Activated CD4-positive, alpha-beta memory T cell treated with anti-CD3 and anti-CD28 coated beads for 36 hours (primary cell): ENCODE results near the gene SGCD. TPM values are rescaled to one million over a fixed set of nuclear protein-coding genes. Genes with fewer than 3 reads are reported as not detected.

Experiments
- CTCF ChIA-PET: fragments of 350-600 bp; sonication (Branson Sonifier 250); formaldehyde crosslinking; loops from one replicate; lab custom pipeline; 2021; ENCODE audit warnings: antibody characterized with exemption, inconsistent platforms; lab: Charles Lee
- POLR2A ChIA-PET: fragments of 350-600 bp; sonication (Branson Sonifier 250); formaldehyde crosslinking; loops from one replicate; lab custom pipeline; 2021; ENCODE audit warnings: antibody characterized with exemption; lab: Charles Lee
- DNase-seq: peaks from one replicate; pipeline ENCODE4 v3.0.0-alpha.2; 2020
- H3K27ac Mint-ChIP-seq: one replicate; pipeline ENCODE4 v1.8.0; 2021; ENCODE audit warnings: mixed read lengths
- H3K27me3 Mint-ChIP-seq: one replicate; pipeline ENCODE4 v1.8.0; 2021; ENCODE audit warnings: mixed read lengths
- H3K36me3 Mint-ChIP-seq: one replicate; pipeline ENCODE4 v1.8.0; 2021; ENCODE audit warnings: mixed read lengths
- H3K4me1 Mint-ChIP-seq: one replicate; pipeline ENCODE4 v1.8.0; 2021; ENCODE audit warnings: low read depth, mixed read lengths
- H3K4me3 Mint-ChIP-seq: one replicate; pipeline ENCODE4 v1.8.0; 2021; ENCODE audit warnings: mild to moderate bottlenecking, mixed read lengths
- H3K9me3 Mint-ChIP-seq: one replicate; pipeline ENCODE4 v1.8.0; 2021; ENCODE audit warnings: mixed read lengths
- intact Hi-C: fragments of 100-400 bp; cut with micrococcal nuclease; formaldehyde crosslinking; loops from one replicate; pipeline ENCODE4 v1.15.1; 2023
- total RNA-seq, 2 experiments: library from RNA; stranded (reverse); gene quantifications; one replicate each; pipeline ENCODE4 v1.2.3, GENCODE V29; 2021

SGCD gene
- total RNA-seq, 2 experiments from 2014 or later = not detected

GRCh38 chr5:156529892-156530291 is 202.9 kb downstream of the SGCD start:
- intact Hi-C loops = no loop called here
- ChIA-PET CTCF (no interaction called here), POLR2A (no interaction called here)
- no peak for DNase-seq
- H3K27ac Mint-ChIP-seq = no peak overlapping the region
- H3K9me3 Mint-ChIP-seq = no peaks in the 10 kb centered on the region
- no peaks in the 10 kb centered on the region for H3K36me3 Mint-ChIP-seq
- H3K27me3 Mint-ChIP-seq = peaks cover 3% of the 10 kb centered on the region
- H3K4me3 Mint-ChIP-seq = no peak overlapping the region
- no peaks in the 10 kb centered on the region for H3K4me1 Mint-ChIP-seq

DNA sequence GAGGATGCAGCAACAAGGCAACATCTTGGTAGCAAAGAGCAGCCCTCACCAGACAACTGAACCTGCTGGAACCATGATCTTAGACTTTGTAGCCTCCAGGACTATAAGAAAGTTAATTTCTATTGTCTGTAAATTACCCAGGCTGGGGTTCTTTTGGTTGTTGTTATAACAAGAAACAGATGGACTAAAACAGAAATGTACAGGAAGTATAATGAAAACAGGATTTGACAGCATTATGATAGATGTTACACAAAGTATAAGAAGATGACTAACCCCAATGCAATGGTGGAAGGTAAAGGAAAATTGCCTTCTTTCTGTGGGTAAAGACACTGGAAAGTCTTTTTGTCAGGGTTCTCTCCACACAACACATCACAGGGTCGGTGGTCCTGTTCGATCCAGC is 204.2 kb downstream of the SGCD start:
- no peaks in the 10 kb centered on the region for H3K36me3 Mint-ChIP-seq
- no peaks in the 10 kb centered on the region for H3K9me3 Mint-ChIP-seq
- intact Hi-C loops = no loop called here
- no peaks in the 10 kb centered on the region for H3K4me1 Mint-ChIP-seq
- CTCF ChIA-PET = no interaction called here
- no peak overlapping the region for H3K27ac Mint-ChIP-seq
- no peak for DNase-seq
- POLR2A ChIA-PET = no interaction called here
- no peak overlapping the region for H3K4me3 Mint-ChIP-seq
- H3K27me3 Mint-ChIP-seq = peaks cover 3% of the 10 kb centered on the region

DNA sequence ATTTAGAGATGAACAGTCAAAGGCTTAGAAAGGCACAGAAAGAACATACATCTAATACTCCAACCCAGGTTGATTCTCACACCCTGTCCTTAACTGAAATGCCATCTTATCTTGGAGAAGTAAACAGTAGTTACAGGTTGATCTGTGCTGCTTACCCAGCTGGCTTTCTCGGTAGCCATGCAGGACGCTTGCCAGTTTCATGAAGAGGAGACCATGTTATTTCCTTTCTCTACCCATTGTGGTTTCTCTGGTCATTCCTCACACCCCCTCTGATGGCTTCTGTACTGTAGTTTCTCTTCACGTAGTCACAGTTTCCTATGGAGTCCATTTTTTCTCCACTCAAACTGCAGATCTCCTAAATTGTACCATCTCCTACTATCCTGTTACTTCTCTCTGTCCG is 206.0 kb downstream of the SGCD start:
- DNase-seq = no peak
- CTCF ChIA-PET = no interaction called here
- no peak overlapping the region for H3K4me3 Mint-ChIP-seq
- no peak overlapping the region for H3K27ac Mint-ChIP-seq
- POLR2A ChIA-PET = no interaction called here
- H3K4me1 Mint-ChIP-seq = no peaks in the 10 kb centered on the region
- peaks cover 5% of the 10 kb centered on the region for H3K27me3 Mint-ChIP-seq
- intact Hi-C loops = no loop called here
- no peaks in the 10 kb centered on the region for H3K36me3 Mint-ChIP-seq
- H3K9me3 Mint-ChIP-seq = no peaks in the 10 kb centered on the region

GRCh38 chr5:156534085-156534484 is 207.1 kb downstream of the SGCD start:
- H3K9me3 Mint-ChIP-seq = no peaks in the 10 kb centered on the region
- no peaks in the 10 kb centered on the region for H3K36me3 Mint-ChIP-seq
- CTCF ChIA-PET = no interaction called here
- intact Hi-C loops = no loop called here
- no peak for DNase-seq
- POLR2A ChIA-PET = no interaction called here
- H3K27ac Mint-ChIP-seq = no peak overlapping the region
- H3K4me1 Mint-ChIP-seq = no peaks in the 10 kb centered on the region
- H3K4me3 Mint-ChIP-seq = no peak overlapping the region
- H3K27me3 Mint-ChIP-seq = peaks cover 3% of the 10 kb centered on the region

DNA sequence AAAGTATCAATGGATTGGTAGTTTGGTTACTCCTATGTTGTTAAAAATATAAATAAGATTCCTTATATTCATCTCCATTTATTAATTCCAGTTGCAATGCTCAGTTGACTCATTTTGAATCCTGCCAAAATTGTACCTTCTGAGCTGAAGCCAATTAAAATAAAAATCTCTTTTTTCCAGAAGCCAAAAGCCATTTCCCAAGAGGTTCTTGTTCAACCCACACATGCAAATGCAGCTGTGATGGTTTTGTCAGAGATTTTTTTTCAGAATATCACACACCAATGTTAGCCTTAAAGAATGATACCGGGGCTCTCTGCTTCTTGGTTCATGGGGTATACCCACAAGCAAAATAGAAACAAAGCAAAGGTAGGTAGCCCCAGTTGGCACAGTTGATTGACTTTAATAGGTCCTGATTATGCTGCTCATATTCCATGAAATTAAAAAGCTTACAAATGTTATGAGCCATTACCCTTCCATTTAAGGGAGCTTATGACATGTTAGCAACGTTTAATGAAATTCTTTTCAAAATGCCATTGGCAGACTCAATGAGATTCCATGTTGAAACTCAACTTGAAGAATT is 208.0 kb downstream of the SGCD start:
- DNase-seq = no peak
- Mint-ChIP-seq H3K4me1 (no peaks in the 10 kb centered on the region), H3K9me3 (no peaks in the 10 kb centered on the region), H3K27me3 (peaks cover 3% of the 10 kb centered on the region), H3K4me3 (no peak overlapping the region), H3K36me3 (no peaks in the 10 kb centered on the region), H3K27ac (no peak overlapping the region)
- ChIA-PET CTCF (no interaction called here), POLR2A (no interaction called here)
- intact Hi-C loops = no loop called here

GRCh38 chr5:156540491-156540890 is 213.5 kb downstream of the SGCD start:
- peaks cover 2% of the 10 kb centered on the region for H3K27me3 Mint-ChIP-seq
- H3K4me1 Mint-ChIP-seq = no peaks in the 10 kb centered on the region
- intact Hi-C loops = no loop called here
- no peaks in the 10 kb centered on the region for H3K9me3 Mint-ChIP-seq
- POLR2A ChIA-PET = no interaction called here
- no peak overlapping the region for H3K4me3 Mint-ChIP-seq
- CTCF ChIA-PET = no interaction called here
- H3K27ac Mint-ChIP-seq = no peak overlapping the region
- H3K36me3 Mint-ChIP-seq = no peaks in the 10 kb centered on the region
- DNase-seq = no peak

GRCh38 chr5:156541582-156541981 is 214.6 kb downstream of the SGCD start:
- Mint-ChIP-seq H3K36me3 (no peaks in the 10 kb centered on the region), H3K4me1 (no peaks in the 10 kb centered on the region), H3K9me3 (no peaks in the 10 kb centered on the region), H3K4me3 (no peak overlapping the region), H3K27ac (no peak overlapping the region), H3K27me3 (peaks cover 2% of the 10 kb centered on the region)
- POLR2A ChIA-PET = no interaction called here
- CTCF ChIA-PET = no interaction called here
- DNase-seq = no peak
- intact Hi-C loops = no loop called here

DNA sequence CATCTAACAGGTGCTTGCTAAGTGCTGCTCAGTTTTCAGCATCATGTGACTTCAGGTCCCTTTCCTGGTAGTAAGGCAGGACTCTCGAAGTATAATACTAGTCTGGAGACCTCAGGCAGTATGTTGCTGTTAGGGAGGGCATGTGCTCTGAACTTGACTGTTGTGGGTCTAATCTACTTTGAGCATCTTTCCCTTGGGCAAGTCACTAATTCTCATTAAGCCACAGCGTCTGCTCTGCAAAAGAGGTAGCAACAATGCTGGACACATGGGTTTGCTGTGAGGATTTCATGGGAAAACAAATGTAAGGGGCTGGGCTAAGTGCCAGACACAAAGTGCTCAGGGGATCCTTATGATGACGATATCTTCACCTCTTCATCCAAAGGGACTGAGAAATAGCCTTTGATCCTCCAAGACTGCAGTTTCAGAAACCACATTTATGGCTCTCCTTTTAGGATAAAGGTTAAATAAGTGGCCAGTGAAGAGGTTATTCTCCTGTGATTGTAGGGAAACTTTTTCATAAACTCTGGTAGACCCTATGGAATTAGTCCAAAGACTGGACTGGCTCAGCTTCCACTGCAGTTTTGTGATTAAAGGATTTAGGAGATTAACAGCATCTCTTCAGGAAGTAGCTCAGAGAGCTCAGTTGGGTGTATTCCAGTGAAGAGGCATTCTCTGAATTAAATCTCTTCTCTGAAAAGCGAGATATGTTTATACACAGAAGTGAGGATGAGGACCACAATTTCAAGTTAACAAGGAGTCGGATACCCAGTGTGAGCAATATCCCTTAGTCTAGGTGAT is 216.6 kb downstream of the SGCD start:
- Mint-ChIP-seq H3K36me3 (no peaks in the 10 kb centered on the region), H3K27ac (no peak overlapping the region), H3K4me1 (no peaks in the 10 kb centered on the region), H3K4me3 (no peak overlapping the region), H3K9me3 (no peaks in the 10 kb centered on the region), H3K27me3 (peaks cover 2% of the 10 kb centered on the region)
- no peak for DNase-seq
- CTCF ChIA-PET = no interaction called here
- intact Hi-C loops = no loop called here
- POLR2A ChIA-PET = no interaction called here

DNA sequence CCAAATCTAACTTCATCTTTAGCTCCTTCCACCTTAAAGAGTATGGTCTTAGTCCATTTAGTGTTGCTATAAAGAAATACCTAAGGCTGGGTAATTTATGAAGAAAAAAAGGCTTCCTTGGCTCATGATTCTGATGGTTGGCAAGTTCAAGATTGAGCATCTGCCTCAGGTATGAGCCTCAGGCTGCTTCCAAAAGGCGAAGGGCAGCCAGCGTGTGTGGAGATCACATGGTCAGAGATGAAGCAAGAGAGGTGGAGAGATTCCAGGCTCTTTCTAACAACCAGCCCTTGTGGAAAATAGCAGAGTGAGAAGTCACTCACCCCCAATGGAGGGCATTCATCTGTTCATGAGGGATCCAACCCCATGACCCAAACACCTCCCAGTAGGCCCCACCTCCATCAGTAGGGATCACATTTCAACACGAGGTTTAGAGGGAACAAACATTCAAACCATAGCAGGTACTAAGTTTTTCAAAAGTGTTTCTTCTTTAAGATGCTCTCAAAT is 225.9 kb downstream of the SGCD start:
- H3K4me1 Mint-ChIP-seq = no peaks in the 10 kb centered on the region
- no peak overlapping the region for H3K27ac Mint-ChIP-seq
- no peaks in the 10 kb centered on the region for H3K36me3 Mint-ChIP-seq
- CTCF ChIA-PET = no interaction called here
- POLR2A ChIA-PET = no interaction called here
- DNase-seq = no peak
- peaks cover 1% of the 10 kb centered on the region for H3K27me3 Mint-ChIP-seq
- H3K4me3 Mint-ChIP-seq = no peak overlapping the region
- H3K9me3 Mint-ChIP-seq = no peaks in the 10 kb centered on the region
- intact Hi-C loops = no loop called here

DNA sequence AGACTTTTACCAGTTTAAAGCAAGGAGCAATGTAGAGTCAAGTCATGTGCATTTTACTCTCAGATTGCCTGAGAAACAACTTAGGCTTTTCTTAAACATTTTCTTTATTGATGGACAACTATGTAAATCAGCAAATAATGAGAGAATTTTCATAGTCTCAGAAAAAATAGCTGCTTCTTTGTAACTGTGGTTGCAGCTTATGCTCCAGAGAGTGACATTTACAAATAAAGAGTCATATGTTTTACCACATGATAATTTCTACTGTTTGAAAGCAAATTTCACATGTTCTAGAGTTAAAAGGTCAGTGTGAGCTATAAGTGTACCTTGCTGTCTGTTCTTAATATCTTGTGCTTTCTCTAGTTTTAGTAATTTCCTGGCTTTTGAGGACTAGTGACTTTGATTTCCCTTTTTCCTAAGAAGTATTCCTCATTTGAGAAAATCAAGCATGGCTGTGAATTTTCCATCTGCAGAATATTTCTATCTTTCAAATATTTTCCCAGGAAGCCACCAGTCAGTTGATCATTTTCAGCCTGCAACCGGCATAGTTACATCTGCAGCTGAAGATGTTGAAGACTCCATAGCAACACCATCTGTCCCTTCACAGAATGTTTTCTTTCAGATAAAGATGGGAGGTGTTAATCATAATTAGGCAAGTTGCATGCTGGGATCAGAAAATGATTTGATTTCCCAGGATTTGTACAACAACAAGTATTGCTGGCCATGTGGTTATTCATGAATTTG is 229.9 kb downstream of the SGCD start:
- DNase-seq = no peak
- H3K27me3 Mint-ChIP-seq = no peaks in the 10 kb centered on the region
- intact Hi-C loops = no loop called here
- ChIA-PET CTCF (no interaction called here), POLR2A (no interaction called here)
- no peaks in the 10 kb centered on the region for H3K36me3 Mint-ChIP-seq
- no peak overlapping the region for H3K27ac Mint-ChIP-seq
- no peaks in the 10 kb centered on the region for H3K9me3 Mint-ChIP-seq
- no peaks in the 10 kb centered on the region for H3K4me1 Mint-ChIP-seq
- no peak overlapping the region for H3K4me3 Mint-ChIP-seq

DNA sequence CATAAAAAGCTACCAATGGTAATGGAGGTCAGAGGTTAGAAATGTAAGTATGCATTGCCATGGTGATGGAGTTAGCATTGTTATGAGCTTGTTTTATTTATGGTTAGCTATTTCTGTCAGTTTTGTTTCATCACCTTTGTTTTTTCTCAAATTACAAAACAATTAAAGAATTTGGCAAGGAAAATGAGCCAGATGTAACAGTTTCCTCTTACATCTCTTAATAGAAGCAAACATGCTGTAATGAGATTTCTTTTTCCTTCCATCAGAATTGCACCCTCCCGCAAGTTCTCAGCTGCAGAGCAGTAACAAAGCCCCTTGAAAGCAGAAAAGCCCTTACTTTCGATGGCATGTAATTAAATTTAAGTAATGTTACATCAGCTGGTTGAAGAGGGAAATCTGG is 233.0 kb downstream of the SGCD start:
- H3K27me3 Mint-ChIP-seq = no peaks in the 10 kb centered on the region
- no peaks in the 10 kb centered on the region for H3K4me1 Mint-ChIP-seq
- ChIA-PET CTCF (no interaction called here), POLR2A (no interaction called here)
- H3K36me3 Mint-ChIP-seq = no peaks in the 10 kb centered on the region
- H3K9me3 Mint-ChIP-seq = no peaks in the 10 kb centered on the region
- DNase-seq = no peak
- intact Hi-C loops = no loop called here
- no peak overlapping the region for H3K27ac Mint-ChIP-seq
- no peak overlapping the region for H3K4me3 Mint-ChIP-seq

GRCh38 chr5:156561651-156562050 is 234.7 kb downstream of the SGCD start:
- Mint-ChIP-seq H3K4me1 (no peaks in the 10 kb centered on the region), H3K4me3 (no peak overlapping the region), H3K27ac (no peak overlapping the region), H3K9me3 (no peaks in the 10 kb centered on the region), H3K27me3 (no peaks in the 10 kb centered on the region), H3K36me3 (no peaks in the 10 kb centered on the region)
- ChIA-PET CTCF (no interaction called here), POLR2A (no interaction called here)
- intact Hi-C loops = no loop called here
- no peak for DNase-seq
